WTC11 (cell line): Measurements from ENCODE around the gene ANO9. TPM values are rescaled to one million over a fixed set of nuclear protein-coding genes. Genes with fewer than 3 reads are reported as not detected.

Experiments
- ATAC-seq: fragments of 200-7000 bp; cut with Tn5 transposase; 2 replicates; pipeline ENCODE4 v1.10.0; 2021; ENCODE audit warnings: mild to moderate bottlenecking, moderate library complexity
- CTCF ChIA-PET: fragments of 300-600 bp; sonication (Branson Sonifier 250); formaldehyde crosslinking; loops from one replicate; lab custom pipeline; 2021; ENCODE audit warnings: antibody characterized with exemption; lab: Charles Lee
- POLR2A ChIA-PET: fragments of 350-600 bp; sonication (Branson Sonifier 250); formaldehyde crosslinking; loops from one replicate; lab custom pipeline; 2021; ENCODE audit warnings: antibody characterized with exemption; lab: Charles Lee
- DNase-seq: peaks from one replicate; pipeline ENCODE4 v3.0.0; 2021; ENCODE audit warnings: low spot score
- H3K27ac Mint-ChIP-seq: 2 replicates; pipeline ENCODE4 v1.8.0; 2021; ENCODE audit warnings: mixed read lengths
- H3K27me3 Mint-ChIP-seq: 2 replicates; pipeline ENCODE4 v1.8.0; 2021; ENCODE audit warnings: low read depth, mild to moderate bottlenecking, moderate library complexity, mixed read lengths
- H3K36me3 Mint-ChIP-seq: 2 replicates; pipeline ENCODE4 v1.8.0; 2021; ENCODE audit warnings: mixed read lengths
- H3K4me1 Mint-ChIP-seq: 2 replicates; pipeline ENCODE4 v1.8.0; 2022; ENCODE audit warnings: mixed read lengths
- H3K4me3 Mint-ChIP-seq: 2 replicates; pipeline ENCODE4 v1.8.0; 2021; ENCODE audit warnings: mild to moderate bottlenecking, moderate library complexity, mixed read lengths
- H3K9me3 Mint-ChIP-seq: 2 replicates; pipeline ENCODE4 v1.8.0; 2021; ENCODE audit warnings: mixed read lengths
- ATF6 ChIP-seq: sonication (generic); formaldehyde crosslinking; IDR thresholded peaks from 2 replicates; pipeline ENCODE4 v1.8.1; 2023; ENCODE audit warnings: mild to moderate bottlenecking, missing genetic modification reagents
- E2F4 ChIP-seq: sonication (generic); formaldehyde crosslinking; IDR thresholded peaks from 2 replicates; pipeline ENCODE4 v1.8.1; 2022; ENCODE audit warnings: low read depth, mild to moderate bottlenecking, moderate library complexity, missing genetic modification reagents, borderline replicate concordance
- EMX1 ChIP-seq: fragments of 250-450 bp; sonication (Bioruptor Pico); IDR thresholded peaks from 2 replicates; pipeline ENCODE4 v1.8.0; 2021; ENCODE audit warnings: mild to moderate bottlenecking
- GABPB1 ChIP-seq: sonication (generic); formaldehyde crosslinking; IDR thresholded peaks from 2 replicates; pipeline ENCODE4 v1.8.1; 2023; ENCODE audit warnings: mild to moderate bottlenecking, missing genetic modification reagents
- GTF2I ChIP-seq: fragments of 250-450 bp; sonication (Bioruptor Pico); conservative IDR thresholded peaks from 2 replicates; pipeline ENCODE4 v1.4.0; 2021; ENCODE audit warnings: mild to moderate bottlenecking
- IRF2 ChIP-seq: sonication (generic); formaldehyde crosslinking; IDR thresholded peaks from 2 replicates; pipeline ENCODE4 v1.8.0; 2022; ENCODE audit warnings: low read depth, missing genetic modification reagents, borderline replicate concordance
- NFE2L1 ChIP-seq: sonication (generic); formaldehyde crosslinking; IDR thresholded peaks from 2 replicates; pipeline ENCODE4 v1.8.1; 2023; ENCODE audit warnings: missing genetic modification reagents
- RORB ChIP-seq: fragments of 250-450 bp; sonication (Bioruptor Pico); IDR thresholded peaks from 2 replicates; pipeline ENCODE4 v1.9.0; 2021; ENCODE audit warnings: mild to moderate bottlenecking
- SMAD4 ChIP-seq: sonication (generic); formaldehyde crosslinking; IDR thresholded peaks from 2 replicates; pipeline ENCODE4 v1.8.0; 2022; ENCODE audit warnings: mild to moderate bottlenecking, missing genetic modification reagents
- ZNF138 ChIP-seq: sonication (generic); formaldehyde crosslinking; conservative IDR thresholded peaks from 2 replicates; pipeline ENCODE4 v1.8.1; 2022; ENCODE audit warnings: mild to moderate bottlenecking, moderate library complexity, missing genetic modification reagents
- total RNA-seq: library from RNA; stranded (reverse); gene quantifications from 3 replicates; pipeline ENCODE4 v1.2.3, GENCODE V29; 2021
- TF ChIP-seq, protein P1 (sequence below): sonication (generic); formaldehyde crosslinking; IDR thresholded peaks from 2 replicates; pipeline ENCODE4 v1.8.1; 2022; ENCODE audit warnings: mild to moderate bottlenecking, missing genetic modification reagents, moderate library complexity, borderline replicate concordance
- TF ChIP-seq, protein P2 (sequence below): fragments of 250-450 bp; sonication (Bioruptor Pico); conservative IDR thresholded peaks from 2 replicates; pipeline ENCODE4 v1.9.0; 2021; ENCODE audit warnings: mild to moderate bottlenecking
- TF ChIP-seq, protein P3 (sequence below): sonication (generic); formaldehyde crosslinking; IDR thresholded peaks from 2 replicates; pipeline ENCODE4 v1.8.1; 2023; ENCODE audit warnings: mild to moderate bottlenecking, missing genetic modification reagents, borderline replicate concordance

Gene ANO9
- total RNA-seq, 1 experiment from 2014 or later: 13.2 TPM

DNA sequence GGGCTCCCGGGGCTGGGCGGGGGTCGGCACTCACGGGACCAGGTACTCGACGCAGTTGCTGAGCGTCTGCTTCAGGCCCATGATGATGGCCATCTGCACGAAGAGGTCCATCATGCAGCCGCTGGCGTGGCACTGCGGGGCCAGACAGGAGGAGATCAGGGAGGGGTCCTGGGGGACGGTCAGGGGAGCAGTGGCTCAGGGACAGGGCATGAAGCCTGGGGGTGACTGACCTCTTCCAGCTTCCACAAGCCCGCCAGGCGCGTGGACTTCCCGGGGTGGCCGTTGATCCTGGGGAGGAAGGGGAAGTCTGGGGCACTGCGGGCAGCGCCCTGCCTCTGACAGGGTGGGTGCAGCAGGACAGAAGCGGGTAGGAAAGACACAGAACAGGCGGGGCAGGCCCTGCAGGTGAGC lies 20.9 kb downstream of the ANO9 start:
- ATAC-seq: no peak
- H3K4me1 Mint-ChIP-seq: peaks cover 9% of the 10 kb centered on the region
- no peaks in the 10 kb centered on the region; the same call in 1 of the 2 replicates for H3K36me3 Mint-ChIP-seq
- no peak overlapping the region for H3K27ac Mint-ChIP-seq
- TF ChIP-seq SMAD4 (CRISPR knock-in tag) (no peak), NFE2L1 (CRISPR knock-in tag) (no peak), GABPB1 (CRISPR knock-in tag) (no peak), ATF6 (CRISPR knock-in tag) (no peak), GTF2I (CRISPR knock-in tag) (no peak), ZNF138 (CRISPR knock-in tag) (no peak), E2F4 (CRISPR knock-in tag) (no peak), EMX1 (CRISPR knock-in tag) (no peak), IRF2 (CRISPR knock-in tag) (no peak), RORB (no peak)
- TF ChIP-seq, protein P1, sequence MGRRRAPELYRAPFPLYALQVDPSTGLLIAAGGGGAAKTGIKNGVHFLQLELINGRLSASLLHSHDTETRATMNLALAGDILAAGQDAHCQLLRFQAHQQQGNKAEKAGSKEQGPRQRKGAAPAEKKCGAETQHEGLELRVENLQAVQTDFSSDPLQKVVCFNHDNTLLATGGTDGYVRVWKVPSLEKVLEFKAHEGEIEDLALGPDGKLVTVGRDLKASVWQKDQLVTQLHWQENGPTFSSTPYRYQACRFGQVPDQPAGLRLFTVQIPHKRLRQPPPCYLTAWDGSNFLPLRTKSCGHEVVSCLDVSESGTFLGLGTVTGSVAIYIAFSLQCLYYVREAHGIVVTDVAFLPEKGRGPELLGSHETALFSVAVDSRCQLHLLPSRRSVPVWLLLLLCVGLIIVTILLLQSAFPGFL (CRISPR knock-in tag): no peak
- TF ChIP-seq, protein P2, sequence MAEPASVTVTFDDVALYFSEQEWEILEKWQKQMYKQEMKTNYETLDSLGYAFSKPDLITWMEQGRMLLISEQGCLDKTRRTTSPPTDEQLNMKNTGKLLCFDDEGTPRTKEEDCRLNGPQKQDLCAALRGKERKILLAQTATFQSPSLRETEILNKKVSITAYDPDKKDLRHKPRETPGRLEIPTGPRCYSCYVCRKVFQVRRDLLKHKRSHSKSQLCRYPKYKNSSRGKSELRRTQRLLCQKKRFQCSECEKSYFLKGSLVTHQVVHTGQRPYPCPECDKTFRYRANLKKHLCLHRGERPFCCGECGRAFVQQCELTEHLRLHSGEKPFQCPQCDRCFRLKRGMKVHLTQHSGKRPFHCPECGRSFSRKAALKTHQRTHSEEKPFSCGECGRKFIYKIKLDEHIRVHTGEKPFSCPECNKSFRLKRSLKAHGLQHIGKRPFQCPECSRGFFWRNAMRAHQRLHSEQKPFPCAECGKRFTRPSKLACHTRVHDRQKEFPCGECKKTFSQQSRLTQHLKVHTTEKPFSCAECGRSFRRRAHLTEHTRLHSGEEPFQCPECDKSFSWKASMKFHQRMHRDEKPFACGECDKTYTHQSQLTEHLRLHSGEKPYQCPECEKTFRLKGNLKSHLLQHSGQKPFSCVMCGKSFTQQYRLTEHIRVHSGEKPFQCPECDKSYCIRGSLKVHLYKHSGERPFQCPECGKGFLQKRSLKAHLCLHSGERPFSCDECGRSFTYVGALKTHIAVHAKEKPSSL (CRISPR knock-in tag): no peak
- TF ChIP-seq, protein P3, sequence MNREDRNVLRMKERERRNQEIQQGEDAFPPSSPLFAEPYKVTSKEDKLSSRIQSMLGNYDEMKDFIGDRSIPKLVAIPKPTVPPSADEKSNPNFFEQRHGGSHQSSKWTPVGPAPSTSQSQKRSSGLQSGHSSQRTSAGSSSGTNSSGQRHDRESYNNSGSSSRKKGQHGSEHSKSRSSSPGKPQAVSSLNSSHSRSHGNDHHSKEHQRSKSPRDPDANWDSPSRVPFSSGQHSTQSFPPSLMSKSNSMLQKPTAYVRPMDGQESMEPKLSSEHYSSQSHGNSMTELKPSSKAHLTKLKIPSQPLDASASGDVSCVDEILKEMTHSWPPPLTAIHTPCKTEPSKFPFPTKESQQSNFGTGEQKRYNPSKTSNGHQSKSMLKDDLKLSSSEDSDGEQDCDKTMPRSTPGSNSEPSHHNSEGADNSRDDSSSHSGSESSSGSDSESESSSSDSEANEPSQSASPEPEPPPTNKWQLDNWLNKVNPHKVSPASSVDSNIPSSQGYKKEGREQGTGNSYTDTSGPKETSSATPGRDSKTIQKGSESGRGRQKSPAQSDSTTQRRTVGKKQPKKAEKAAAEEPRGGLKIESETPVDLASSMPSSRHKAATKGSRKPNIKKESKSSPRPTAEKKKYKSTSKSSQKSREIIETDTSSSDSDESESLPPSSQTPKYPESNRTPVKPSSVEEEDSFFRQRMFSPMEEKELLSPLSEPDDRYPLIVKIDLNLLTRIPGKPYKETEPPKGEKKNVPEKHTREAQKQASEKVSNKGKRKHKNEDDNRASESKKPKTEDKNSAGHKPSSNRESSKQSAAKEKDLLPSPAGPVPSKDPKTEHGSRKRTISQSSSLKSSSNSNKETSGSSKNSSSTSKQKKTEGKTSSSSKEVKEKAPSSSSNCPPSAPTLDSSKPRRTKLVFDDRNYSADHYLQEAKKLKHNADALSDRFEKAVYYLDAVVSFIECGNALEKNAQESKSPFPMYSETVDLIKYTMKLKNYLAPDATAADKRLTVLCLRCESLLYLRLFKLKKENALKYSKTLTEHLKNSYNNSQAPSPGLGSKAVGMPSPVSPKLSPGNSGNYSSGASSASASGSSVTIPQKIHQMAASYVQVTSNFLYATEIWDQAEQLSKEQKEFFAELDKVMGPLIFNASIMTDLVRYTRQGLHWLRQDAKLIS (CRISPR knock-in tag): no peak
- H3K4me3 Mint-ChIP-seq: no peak overlapping the region
- ChIA-PET CTCF (interaction anchor here (1.3 kb wide), 1 partner anchor 27 kb away, joined by 3 read pairs; no protein-coding TSS in a partner anchor), POLR2A (no interaction called here)
- DNase-seq: peak; percentile 11
- H3K27me3 Mint-ChIP-seq: peaks cover 22% of the 10 kb centered on the region
- no peaks in the 10 kb centered on the region for H3K9me3 Mint-ChIP-seq
